RPMI8226 (cell line): Measurements from ENCODE around the gene NUAK2.
"Not testable (repeated sequence)": the region's sequence is repeated elsewhere in the genome, so short reads cannot be mapped to it uniquely, and the experiment has no call there.

Source experiments
- DNase-seq: peaks from one replicate; pipeline ENCODE4 v3.0.0-alpha.2; 2015

Gene NUAK2

DNA sequence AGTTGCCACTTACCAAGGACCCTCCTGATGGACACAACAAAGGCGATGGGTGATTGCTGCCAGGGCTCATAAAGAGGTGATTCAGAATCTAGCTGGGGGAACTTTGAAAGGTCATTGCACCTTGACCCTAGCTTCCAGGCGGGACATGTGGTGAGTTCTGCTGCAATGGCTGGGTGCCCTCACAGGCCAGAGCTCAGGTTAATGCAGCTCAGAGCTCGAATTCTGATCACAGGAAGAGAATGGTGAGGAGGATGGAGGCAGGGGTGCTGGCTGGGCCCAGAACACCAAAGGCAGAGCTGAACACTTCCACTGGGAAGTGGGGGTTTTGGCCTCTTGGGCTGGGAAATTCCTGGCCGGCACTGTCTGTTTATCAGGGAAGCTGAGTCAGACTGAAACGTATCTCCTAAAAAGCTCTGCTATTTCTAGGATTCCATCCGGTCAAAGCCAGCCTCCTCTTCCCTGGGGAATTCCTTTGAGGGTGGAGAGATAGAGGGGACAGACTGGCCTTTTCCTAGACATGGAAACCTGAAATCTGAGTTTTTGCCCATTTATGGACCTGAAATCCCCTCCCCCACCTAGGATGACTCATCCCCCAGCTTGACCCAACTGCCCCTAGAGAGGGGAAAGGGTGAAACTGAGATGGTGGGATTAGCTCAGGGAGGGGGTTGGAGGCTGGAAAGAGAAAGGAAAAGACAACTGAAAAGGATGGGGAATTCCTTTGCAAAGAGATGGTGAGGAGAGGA, 27.2 kb downstream of the NUAK2 start:
- no peak for DNase-seq

DNA sequence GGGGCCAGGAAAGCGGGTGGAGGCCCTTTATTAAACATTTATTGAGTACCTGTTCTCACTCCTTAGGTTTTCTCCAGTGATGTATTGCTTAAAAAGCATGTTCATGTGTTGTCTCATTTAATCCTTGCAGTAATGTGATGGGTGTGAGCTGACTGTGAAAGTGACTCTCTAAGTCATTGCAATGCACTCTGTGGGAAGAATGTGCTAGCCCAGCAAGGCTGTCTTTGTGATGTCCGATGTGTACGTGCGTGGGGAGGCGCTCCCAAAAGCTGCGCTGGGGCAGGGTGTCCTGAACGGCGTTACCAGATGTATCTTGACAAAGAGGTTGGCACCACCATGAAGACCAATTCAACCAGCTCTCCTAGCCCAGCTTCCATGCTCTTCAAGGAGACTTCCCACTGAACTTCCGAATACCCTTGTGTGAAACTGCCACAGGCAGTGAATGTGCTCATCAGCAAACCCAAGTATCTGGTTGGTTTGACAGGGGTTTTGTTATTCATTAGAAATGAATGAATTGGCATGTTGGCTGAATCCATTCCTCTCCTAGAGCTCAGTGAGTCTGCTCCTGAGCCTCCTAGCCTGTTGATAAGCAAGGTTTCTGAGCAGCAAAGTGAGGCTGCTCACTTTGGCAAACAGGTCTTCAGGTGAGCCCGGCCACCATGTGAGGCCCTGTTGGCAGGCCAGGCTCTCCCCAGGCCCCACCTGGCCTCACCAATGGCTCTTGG, 28.0 kb downstream of the NUAK2 start:
- DNase-seq: no peak

DNA sequence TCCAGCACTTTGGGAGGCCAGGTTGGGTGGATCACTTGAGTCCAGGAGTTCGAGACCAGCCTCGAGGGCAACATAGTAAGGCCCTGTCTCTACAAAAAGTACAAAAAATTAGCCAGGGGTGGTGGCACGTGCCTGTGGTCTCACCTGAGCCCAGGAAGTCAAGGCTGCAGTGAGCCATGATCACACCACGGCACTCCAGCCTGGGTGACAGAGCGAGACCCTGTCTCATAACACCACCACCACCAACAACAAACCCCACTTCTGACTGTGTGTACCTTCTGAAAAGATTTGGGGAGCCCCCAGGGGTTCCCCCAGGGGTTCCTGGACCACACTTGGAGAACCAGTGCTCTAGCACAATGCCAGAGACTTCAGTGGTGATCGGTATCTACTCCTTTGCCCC, 29.9 kb downstream of the NUAK2 start:
- no peak for DNase-seq

GRCh38 chr1:205287767-205288559, 33.6 kb downstream of the NUAK2 start:
- DNase-seq: peak; percentile 99

DNA sequence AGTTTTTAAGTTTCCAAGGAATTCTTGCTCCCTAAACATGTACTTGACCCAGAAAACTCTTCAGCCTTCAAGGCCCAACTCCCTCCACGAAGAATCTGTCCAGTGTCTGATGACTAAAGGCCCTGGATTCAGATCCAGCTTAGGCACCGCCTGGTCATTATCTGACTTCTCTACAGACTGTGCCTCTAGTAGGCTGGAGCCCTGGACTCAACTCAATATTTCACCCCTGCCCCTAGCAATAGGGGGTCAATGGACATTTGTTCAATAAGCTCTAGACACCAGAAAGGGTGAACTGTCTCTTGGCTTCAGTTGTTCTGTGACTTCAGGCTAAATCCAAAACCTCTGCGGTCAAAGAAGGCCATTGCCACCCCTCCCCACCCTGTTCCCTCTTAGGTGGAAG, 34.5 kb downstream of the NUAK2 start:
- DNase-seq: no peak

- DNase-seq: peak; percentile 93
Observed at GRCh38 chr1:205286335-205286950, 35.1 kb downstream of the NUAK2 start.

DNA sequence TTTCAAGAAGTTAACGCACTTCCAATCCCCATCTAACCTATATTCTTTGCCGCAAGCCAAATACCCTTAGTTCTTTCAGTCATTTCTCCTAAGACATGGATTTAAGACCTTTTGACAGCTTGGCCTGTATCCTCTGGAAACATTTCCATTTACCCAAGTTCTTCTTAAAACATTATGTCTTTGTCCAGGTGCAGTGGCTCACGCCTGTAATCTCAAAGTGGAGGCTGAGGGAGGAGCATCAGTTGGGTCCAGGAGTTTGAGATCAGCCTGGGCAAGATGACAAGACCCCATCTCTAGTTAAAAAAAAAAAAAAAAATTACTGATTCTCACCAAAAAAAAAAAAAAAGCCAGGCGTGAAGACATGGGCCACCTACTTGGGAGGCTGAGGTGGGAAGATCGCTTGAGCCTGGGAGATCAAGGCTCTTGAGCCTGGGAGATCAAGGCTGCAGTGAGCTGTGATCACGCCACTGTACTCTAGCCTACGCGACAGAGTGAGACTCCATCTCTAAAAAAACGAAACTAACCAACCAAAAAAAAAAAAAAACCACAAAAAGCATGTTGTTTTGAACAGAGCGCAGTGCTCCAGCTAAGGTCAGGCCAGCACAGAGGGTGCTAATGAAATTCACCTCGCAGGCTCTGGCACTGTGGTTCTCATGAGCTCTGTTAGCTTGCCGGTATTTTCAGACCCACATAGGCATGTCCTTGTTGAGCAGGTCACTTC, 36.0 kb downstream of the NUAK2 start:
- DNase-seq: peak; percentile 84

DNA sequence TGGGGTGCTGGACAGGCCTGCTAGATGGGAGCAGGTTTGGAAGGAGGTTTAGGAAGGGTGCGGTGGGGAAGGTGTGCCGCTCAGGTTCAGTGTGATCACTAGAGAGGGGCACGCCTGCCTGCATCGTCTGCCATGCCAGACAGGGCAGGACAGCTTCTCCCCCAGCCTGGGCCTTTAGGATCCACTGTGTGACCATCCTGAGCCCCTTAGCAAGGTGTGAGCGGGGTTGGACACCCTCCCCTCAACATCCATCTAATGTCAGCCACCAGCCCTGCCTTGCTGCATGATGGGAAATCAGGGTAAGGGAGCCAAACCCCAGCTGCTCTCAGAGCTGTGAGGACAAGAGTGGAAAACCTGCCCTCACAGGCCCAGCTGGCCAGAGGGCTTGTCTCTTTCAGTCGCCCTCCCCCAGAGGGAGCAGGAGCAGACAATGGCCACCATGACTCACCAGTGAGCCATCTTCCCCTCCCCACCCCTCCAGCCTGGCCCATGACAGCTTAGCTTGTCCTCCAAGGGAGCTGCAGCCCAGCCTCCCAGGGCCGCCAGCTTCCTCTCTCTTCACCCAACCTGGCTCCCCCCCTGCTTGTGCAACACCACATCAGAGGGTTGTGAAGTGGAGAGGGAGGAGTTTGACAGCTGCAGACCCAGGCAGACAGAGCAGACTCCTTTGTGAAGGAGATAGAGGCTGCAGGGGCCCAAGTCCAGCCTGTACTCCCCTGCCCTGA, 37.0 kb downstream of the NUAK2 start:
- peak; percentile 98 for DNase-seq

- peak; percentile 62 for DNase-seq
Observed at GRCh38 chr1:205283270-205284147, 38.0 kb downstream of the NUAK2 start.

DNA sequence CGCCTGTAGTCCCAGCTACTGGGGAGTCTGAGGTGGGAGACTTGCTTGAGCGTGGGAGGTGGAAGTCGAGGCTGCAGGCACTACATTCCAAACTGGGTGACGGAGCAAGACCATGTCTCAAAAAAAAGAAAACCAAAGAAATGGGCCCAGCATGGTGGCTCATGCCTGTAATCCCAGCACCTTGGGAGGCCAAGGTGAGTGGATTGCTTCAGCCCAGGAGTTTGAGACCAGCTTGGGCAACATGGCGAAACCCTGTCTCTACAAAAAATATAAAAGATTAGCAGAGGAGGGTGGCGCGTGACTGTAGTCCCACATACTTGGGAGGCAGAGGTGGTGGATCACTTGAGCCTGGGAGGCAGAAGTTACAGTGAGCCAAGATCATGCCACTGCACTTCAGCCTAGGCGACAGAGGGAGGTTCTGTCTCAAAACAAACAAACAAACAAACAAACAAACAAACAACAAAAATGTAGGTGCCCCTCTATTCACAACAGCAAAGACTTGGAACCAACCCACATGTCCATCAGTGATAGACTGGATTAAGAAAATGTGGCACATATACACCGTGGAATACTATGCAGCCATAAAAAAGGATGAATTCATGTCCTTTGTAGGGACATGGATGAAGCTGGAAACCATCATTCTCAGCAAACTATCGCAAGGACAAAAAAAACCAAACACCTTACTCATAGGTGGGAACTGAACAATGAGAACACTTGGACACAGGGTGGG, 40.7 kb downstream of the NUAK2 start:
- DNase-seq: not testable (repeated sequence)

DNA sequence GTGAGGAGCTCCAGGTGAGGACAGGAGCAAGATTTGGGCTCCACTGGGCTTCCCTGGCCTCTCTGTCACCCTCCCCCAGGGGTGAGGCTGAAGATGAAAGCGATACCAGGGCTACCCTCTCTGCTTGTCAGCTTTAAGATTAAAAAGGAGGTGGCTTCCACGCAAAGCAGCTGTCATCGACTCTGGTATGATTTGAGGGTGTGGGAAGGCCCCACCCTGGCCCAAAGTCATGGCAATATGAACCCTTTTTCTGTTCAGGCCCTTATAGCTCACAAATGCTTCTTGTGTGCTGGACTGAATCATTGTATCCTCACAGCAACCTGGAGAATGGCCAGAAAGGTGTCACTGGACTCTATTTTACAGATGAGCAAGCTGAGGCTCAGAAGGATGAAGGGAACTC, 41.6 kb downstream of the NUAK2 start:
- DNase-seq: peak; percentile 49

DNA sequence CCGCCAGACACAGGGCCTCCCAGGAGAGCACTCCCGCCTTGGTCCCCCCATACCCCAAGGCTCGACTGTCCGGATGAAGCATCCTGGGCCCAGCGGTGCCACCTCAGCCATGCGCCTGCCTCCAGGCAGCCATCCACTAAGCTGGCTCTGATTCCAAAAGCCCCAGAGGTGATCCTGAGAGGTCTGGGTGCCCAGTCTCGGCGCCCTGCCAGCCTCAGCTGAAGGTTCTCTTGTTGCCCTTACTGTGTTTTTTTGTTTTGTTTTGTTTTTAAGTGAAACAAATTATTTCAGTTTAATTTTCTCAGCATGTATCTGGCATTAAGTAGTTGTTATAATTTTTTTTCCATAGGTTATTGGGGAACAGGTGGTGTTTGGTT, 44.9 kb downstream of the NUAK2 start:
- DNase-seq: peak; percentile 16

- no peak for DNase-seq
Observed at GRCh38 chr1:205275916-205276688, 45.4 kb downstream of the NUAK2 start.

DNA sequence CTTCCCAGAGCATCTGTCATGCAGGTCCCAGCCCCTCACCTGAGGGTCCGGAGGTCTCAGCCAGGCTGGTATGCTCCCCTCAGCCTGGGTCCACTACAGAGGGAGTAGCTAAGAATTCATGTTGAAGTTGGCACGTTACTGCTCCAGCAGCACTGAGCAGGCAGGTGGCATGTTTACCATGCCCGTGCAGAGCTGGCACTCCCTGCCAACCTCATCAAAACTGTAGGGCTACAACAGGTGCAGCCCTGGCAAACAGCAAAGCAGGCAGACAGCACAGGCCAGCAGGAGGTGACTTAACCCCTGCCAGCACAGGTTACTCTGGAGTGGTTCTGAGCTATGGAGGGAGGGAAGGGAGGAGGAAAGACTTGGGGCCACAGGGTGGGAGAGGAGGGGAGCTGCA, 46.4 kb downstream of the NUAK2 start:
- DNase-seq: peak; percentile 97

DNA sequence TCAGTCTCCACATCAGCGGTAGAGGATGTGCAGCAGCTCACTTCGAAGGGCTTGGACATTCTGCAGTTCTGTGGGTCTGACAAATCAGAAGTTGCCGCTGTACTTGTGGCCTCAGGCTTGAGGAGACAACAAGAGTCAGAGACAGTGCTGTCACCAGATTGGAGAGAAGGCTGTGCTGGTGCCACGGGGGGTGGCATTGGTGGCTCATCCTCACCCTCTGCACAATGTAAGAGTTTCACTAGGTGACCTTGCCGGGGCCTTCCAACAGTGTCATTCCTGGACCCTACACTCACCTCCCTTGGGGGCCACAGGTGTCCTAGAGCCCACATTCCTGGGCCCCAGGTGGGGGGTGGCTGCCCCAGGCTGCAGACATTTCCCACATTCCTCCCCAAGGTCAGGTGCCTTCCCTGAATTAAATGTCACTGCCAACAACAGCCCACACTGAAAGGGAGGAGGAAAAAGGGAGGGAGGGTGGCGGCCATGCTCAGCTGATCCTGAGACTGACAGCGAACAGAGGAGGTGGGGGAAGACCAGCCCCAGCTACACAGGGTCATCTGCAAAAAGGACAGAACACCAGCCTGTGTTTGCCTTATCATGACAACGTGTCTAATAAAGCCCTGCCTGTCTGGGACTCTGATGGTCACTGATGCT, 47.4 kb downstream of the NUAK2 start:
- DNase-seq: peak; percentile 55

DNA sequence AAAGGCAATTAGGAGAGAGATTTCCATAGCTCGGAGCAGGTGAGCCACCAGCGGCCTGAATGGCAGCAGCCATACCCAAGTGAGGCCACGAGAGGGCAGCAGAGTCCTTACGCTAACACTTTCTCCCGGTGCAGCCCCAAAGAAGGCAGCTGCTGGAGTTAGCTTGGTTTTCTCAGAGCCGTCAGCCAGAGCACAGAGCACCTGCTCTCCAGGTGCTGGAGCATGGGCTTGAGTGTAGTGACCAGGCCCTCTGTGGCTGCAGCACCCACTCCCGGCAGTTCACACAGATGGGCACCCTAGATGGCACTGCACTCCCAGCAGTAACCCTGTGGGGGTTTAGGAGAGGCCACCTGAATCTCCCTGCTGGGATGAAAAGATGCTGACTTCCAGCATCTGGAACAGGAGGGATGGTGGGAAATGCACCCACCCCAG, 48.0 kb downstream of the NUAK2 start:
- DNase-seq: peak; percentile 94

GRCh38 chr1:205272536-205272935, 49.0 kb downstream of the NUAK2 start:
- DNase-seq: no peak

GRCh38 chr1:205271745-205272144, 49.8 kb downstream of the NUAK2 start:
- DNase-seq: no peak

DNA sequence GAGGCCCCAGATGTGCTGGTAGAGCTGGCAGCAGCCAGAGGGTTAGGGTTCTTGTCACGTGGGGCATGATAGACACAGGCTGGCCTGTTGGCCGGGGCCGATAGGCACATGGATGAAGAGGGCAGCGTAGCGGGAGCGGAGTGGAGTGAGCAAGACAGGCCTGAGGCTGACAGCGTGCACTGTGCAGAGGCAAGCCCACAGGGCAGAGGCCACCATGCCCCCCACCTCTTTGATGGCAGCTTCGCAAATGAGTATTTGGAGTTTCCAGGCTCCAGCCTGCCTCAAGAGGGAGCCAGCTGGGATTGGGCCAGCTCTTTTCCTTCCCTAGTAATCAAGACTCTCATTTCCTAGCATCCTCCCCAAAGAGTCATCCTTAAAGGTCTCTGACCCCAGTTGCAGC, 50.3 kb downstream of the NUAK2 start:
- no peak for DNase-seq
